Loucy (cell line): Measurements from ENCODE around the gene TMEM179.
"Not testable (repeated sequence)": the region's sequence is repeated elsewhere in the genome, so short reads cannot be mapped to it uniquely, and the experiment has no call there.

ENCODE experiments used
- H2AFZ ChIP-seq: fragments of 200-600 bp; sonication (generic); 2 replicates; pipeline ENCODE4 v1.6.0; 2016; ENCODE audit warnings: antibody characterized with exemption, mild to moderate bottlenecking, low read length, moderate library complexity
- H3F3A ChIP-seq: fragments of 200-600 bp; 2 replicates; pipeline ENCODE4 v1.6.0; 2016; ENCODE audit warnings: antibody characterized with exemption, low read depth, mild to moderate bottlenecking
- H3K27me3 ChIP-seq: fragments of 200-600 bp; sonication (generic); 2 replicates; pipeline ENCODE4 v1.6.1; 2014; ENCODE audit warnings: low read length, mild to moderate bottlenecking; ENCODE audit not compliant: insufficient read depth, poor library complexity, severe bottlenecking
- H3K36me3 ChIP-seq: fragments of 200-600 bp; sonication (generic); 2 replicates; pipeline ENCODE4 v1.6.1; 2016; ENCODE audit warnings: low read length; ENCODE audit not compliant: insufficient read depth
- H3K4me1 ChIP-seq: fragments of 200-600 bp; sonication (generic); 2 replicates; pipeline ENCODE4 v1.5.1; 2014; ENCODE audit warnings: low read length, mild to moderate bottlenecking; ENCODE audit not compliant: insufficient read depth, poor library complexity, severe bottlenecking
- H3K4me2 ChIP-seq: fragments of 200-600 bp; sonication (generic); 2 replicates; pipeline ENCODE4 v1.6.0; 2014; ENCODE audit warnings: antibody characterized with exemption, low read length, low read depth, mild to moderate bottlenecking; ENCODE audit not compliant: poor library complexity, severe bottlenecking
- H3K4me3 ChIP-seq: fragments of 200-600 bp; sonication (generic); 2 replicates; pipeline ENCODE4 v1.5.1; 2014; ENCODE audit warnings: low read length, mild to moderate bottlenecking, mixed read lengths; ENCODE audit not compliant: poor library complexity, severe bottlenecking
- H3K79me2 ChIP-seq: fragments of 200-600 bp; sonication (generic); 2 replicates; pipeline ENCODE4 v1.6.1; 2014; ENCODE audit warnings: low read length; ENCODE audit not compliant: insufficient read depth
- H3K9ac ChIP-seq: fragments of 200-600 bp; sonication (generic); 2 replicates; pipeline ENCODE4 v1.6.0; 2014; ENCODE audit warnings: mild to moderate bottlenecking, low read depth, low read length, moderate library complexity; ENCODE audit not compliant: poor library complexity, severe bottlenecking
- H3K9me2 ChIP-seq: fragments of 200-600 bp; sonication (generic); replicated peaks from 2 replicates; pipeline ENCODE4 v1.6.1; 2016; ENCODE audit warnings: low read depth, low read length, mixed read lengths
- H3K9me3 ChIP-seq: fragments of 200-600 bp; sonication (generic); 2 replicates; pipeline ENCODE4 v1.6.1; 2014; ENCODE audit warnings: mild to moderate bottlenecking, antibody characterized with exemption, low read length, low read depth; ENCODE audit not compliant: insufficient read depth
- H4K20me1 ChIP-seq: fragments of 200-600 bp; sonication (generic); 2 replicates; pipeline ENCODE4 v1.6.0; 2014; ENCODE audit warnings: antibody characterized with exemption, low read length, mild to moderate bottlenecking; ENCODE audit not compliant: insufficient read depth, poor library complexity, severe bottlenecking
- CTCF ChIP-seq: fragments of 200-600 bp; sonication (generic); conservative IDR thresholded peaks from 2 replicates; pipeline ENCODE4 v1.5.1; 2014; ENCODE audit warnings: mild to moderate bottlenecking, antibody characterized with exemption, low read length
- EZH2phosphoT487 ChIP-seq: fragments of 200-600 bp; IDR thresholded peaks from 2 replicates; pipeline ENCODE4 v1.6.1; 2018; ENCODE audit warnings: antibody characterized with exemption, mild to moderate bottlenecking, moderate library complexity, borderline replicate concordance

The TMEM179 gene

GRCh38 chr14:104582005-104582404 lies 22.6 kb downstream of the TMEM179 start:
- no peaks in the 10 kb centered on the region for H3K4me1 ChIP-seq
- H3K9me2 ChIP-seq = no peaks in the 10 kb centered on the region
- no peak overlapping the region for H2AFZ ChIP-seq
- no peak overlapping the region for H3K4me2 ChIP-seq
- no peaks in the 10 kb centered on the region for H3K27me3 ChIP-seq
- no peaks in the 10 kb centered on the region for H3K36me3 ChIP-seq
- TF ChIP-seq EZH2phosphoT487 (no peak), CTCF (no peak)
- H3K79me2 ChIP-seq = no peaks in the 10 kb centered on the region
- no peak overlapping the region for H3K9ac ChIP-seq
- no peaks in the 10 kb centered on the region for H4K20me1 ChIP-seq
- no peaks in the 10 kb centered on the region for H3F3A ChIP-seq
- H3K4me3 ChIP-seq = no peak overlapping the region
- no peaks in the 10 kb centered on the region for H3K9me3 ChIP-seq

- H3K4me2 ChIP-seq = no peak overlapping the region
Observed at GRCh38 chr14:104581521-104581920, 23.1 kb downstream of the TMEM179 start.

GRCh38 chr14:104580961-104581360 lies 23.6 kb downstream of the TMEM179 start:
- H2AFZ ChIP-seq = no peak overlapping the region

More at GRCh38 chr14:104581521-104581920, 23.1 kb downstream of the TMEM179 start:
- H3K9me2 ChIP-seq = no peaks in the 10 kb centered on the region
- H3K36me3 ChIP-seq = no peaks in the 10 kb centered on the region
- no peaks in the 10 kb centered on the region for H3F3A ChIP-seq
- no peaks in the 10 kb centered on the region for H4K20me1 ChIP-seq
- no peaks in the 10 kb centered on the region for H3K27me3 ChIP-seq
- no peaks in the 10 kb centered on the region for H3K4me1 ChIP-seq
- TF ChIP-seq CTCF (no peak), EZH2phosphoT487 (no peak)
- no peaks in the 10 kb centered on the region for H3K9me3 ChIP-seq
- no peaks in the 10 kb centered on the region for H3K79me2 ChIP-seq
- H3K9ac ChIP-seq = no peak overlapping the region
- H2AFZ ChIP-seq = no peak overlapping the region
- H3K4me3 ChIP-seq = no peak overlapping the region

GRCh38 chr14:104579939-104580338 lies 24.6 kb downstream of the TMEM179 start:
- not testable (repeated sequence) for H3K9me3 ChIP-seq, H3K9ac ChIP-seq, H3K4me1 ChIP-seq, H3K79me2 ChIP-seq, H3K9me2 ChIP-seq, H4K20me1 ChIP-seq, H3K4me3 ChIP-seq, H2AFZ ChIP-seq, H3K27me3 ChIP-seq, H3K36me3 ChIP-seq, H3F3A ChIP-seq, H3K4me2 ChIP-seq

More at GRCh38 chr14:104580961-104581360, 23.6 kb downstream of the TMEM179 start:
- Histone ChIP-seq H3K4me2 (no peak overlapping the region), H3K9me2 (no peaks in the 10 kb centered on the region), H4K20me1 (no peaks in the 10 kb centered on the region), H3K9ac (no peak overlapping the region), H3K27me3 (no peaks in the 10 kb centered on the region), H3F3A (no peaks in the 10 kb centered on the region), H3K4me1 (no peaks in the 10 kb centered on the region), H3K79me2 (no peaks in the 10 kb centered on the region), H3K4me3 (no peak overlapping the region), H3K9me3 (no peaks in the 10 kb centered on the region), H3K36me3 (no peaks in the 10 kb centered on the region)
- TF ChIP-seq EZH2phosphoT487 = no peak
- TF ChIP-seq CTCF = no peak
